ENCODE results near the gene NOL4. TPM values are rescaled to one million over a fixed set of nuclear protein-coding genes. Genes with fewer than 3 reads are reported as not detected.
"Not testable (repeated sequence)": the region's sequence is repeated elsewhere in the genome, so short reads cannot be mapped to it uniquely, and the experiment has no call there.

The NOL4 gene
- total and polyA plus RNA-seq, 2 experiments from 2014 or later: not detected

- no peak overlapping the region for H3K9ac ChIP-seq
- no peaks in the 10 kb centered on the region for H3K27me3 ChIP-seq (replicated peaks; ENCODE audit: insufficient read depth)
- no peak overlapping the region for H3K4me2 ChIP-seq (ENCODE audit: unreplicated experiment)
- H3K9me2 ChIP-seq (ENCODE audit: insufficient read depth): no peaks in the 10 kb centered on the region
- H3K27ac ChIP-seq: no peak overlapping the region
- no peaks in the 10 kb centered on the region for H4K20me1 ChIP-seq (ENCODE audit: insufficient read depth)
- in situ Hi-C loops (cut with MboI): no loop called here
- H3K79me2 ChIP-seq (ENCODE audit: insufficient read depth): no peaks in the 10 kb centered on the region
- TF ChIP-seq EZH2phosphoT487 (IDR thresholded peaks at IDR 0.05; ENCODE audit: insufficient read depth, low read depth): no peak
- no peak for TF ChIP-seq EZH2 (IDR thresholded peaks at IDR 0.05; ENCODE audit: insufficient read depth, poor library complexity, severe bottlenecking)
- no peak overlapping the region for H3K4me3 ChIP-seq
- no peak overlapping the region for H2AFZ ChIP-seq
- no peak for DNase-seq
- WGBS, 2 experiments (ENCODE audit: low coverage in 1 of 2, low lambda C conversion rate in 2 of 2, missing lambda C conversion rate in 2 of 2): 39 to 43% methylated on average over 2 of the region's 2 CpGs
- no peaks in the 10 kb centered on the region for H3K4me1 ChIP-seq (ENCODE audit: insufficient read depth)
- H3F3A ChIP-seq (ENCODE audit: insufficient read depth): no peaks in the 10 kb centered on the region
- no peaks in the 10 kb centered on the region for H3K36me3 ChIP-seq (ENCODE audit: low read depth)
- no peaks in the 10 kb centered on the region for H3K9me3 ChIP-seq (ENCODE audit: low read depth)
Measured at GRCh38 chr18:34251919-34252318, 27.2 kb upstream of the NOL4 start.

GRCh38 chr18:34248727-34249126 is 24.0 kb upstream of the NOL4 start:
- Histone ChIP-seq H3K9me2 (ENCODE audit: insufficient read depth) (no peaks in the 10 kb centered on the region), H3K27ac (no peak overlapping the region), H3F3A (ENCODE audit: insufficient read depth) (no peaks in the 10 kb centered on the region), H3K27me3 (replicated peaks; ENCODE audit: insufficient read depth) (no peaks in the 10 kb centered on the region), H3K79me2 (ENCODE audit: insufficient read depth) (no peaks in the 10 kb centered on the region), H3K9ac (no peak overlapping the region), H4K20me1 (ENCODE audit: insufficient read depth) (no peaks in the 10 kb centered on the region), H3K9me3 (ENCODE audit: low read depth) (no peaks in the 10 kb centered on the region), H3K36me3 (ENCODE audit: low read depth) (no peaks in the 10 kb centered on the region), H3K4me2 (ENCODE audit: unreplicated experiment) (no peak overlapping the region), H3K4me1 (ENCODE audit: insufficient read depth) (no peaks in the 10 kb centered on the region), H2AFZ (no peak overlapping the region), H3K4me3 (no peak overlapping the region)
- 25 to 31% methylated on average over 3 of the region's 3 CpGs for WGBS, 2 experiments (ENCODE audit: low coverage in 1 of 2, low lambda C conversion rate in 2 of 2, missing lambda C conversion rate in 2 of 2)
- DNase-seq: no peak
- no peak for TF ChIP-seq EZH2phosphoT487 (IDR thresholded peaks at IDR 0.05; ENCODE audit: insufficient read depth, low read depth)
- TF ChIP-seq EZH2 (IDR thresholded peaks at IDR 0.05; ENCODE audit: insufficient read depth, poor library complexity, severe bottlenecking): no peak
- in situ Hi-C loops (cut with MboI): no loop called here

GRCh38 chr18:34242739-34243138 is 18.0 kb upstream of the NOL4 start:
- no peaks in the 10 kb centered on the region for H3K79me2 ChIP-seq (ENCODE audit: insufficient read depth)
- DNase-seq: no peak
- TF ChIP-seq EZH2 (IDR thresholded peaks at IDR 0.05; ENCODE audit: insufficient read depth, poor library complexity, severe bottlenecking) (no peak), EZH2phosphoT487 (IDR thresholded peaks at IDR 0.05; ENCODE audit: insufficient read depth, low read depth) (no peak)
- H3K9me2 ChIP-seq (ENCODE audit: insufficient read depth): no peaks in the 10 kb centered on the region
- H3K9ac ChIP-seq: no peak overlapping the region
- H2AFZ ChIP-seq: no peak overlapping the region
- H3K27ac ChIP-seq: no peak overlapping the region
- H3K4me1 ChIP-seq (ENCODE audit: insufficient read depth): no peaks in the 10 kb centered on the region
- in situ Hi-C loops (cut with MboI): no loop called here
- 4 to 9% methylated on average over 2 of the region's 2 CpGs for WGBS, 2 experiments (ENCODE audit: low coverage in 1 of 2, low lambda C conversion rate in 2 of 2, missing lambda C conversion rate in 2 of 2)
- no peaks in the 10 kb centered on the region for H3K9me3 ChIP-seq (ENCODE audit: low read depth)
- H3K4me3 ChIP-seq: no peak overlapping the region
- no peaks in the 10 kb centered on the region for H3K36me3 ChIP-seq (ENCODE audit: low read depth)
- H3K4me2 ChIP-seq (ENCODE audit: unreplicated experiment): no peak overlapping the region
- no peaks in the 10 kb centered on the region for H3F3A ChIP-seq (ENCODE audit: insufficient read depth)
- H4K20me1 ChIP-seq (ENCODE audit: insufficient read depth): no peaks in the 10 kb centered on the region
- no peaks in the 10 kb centered on the region for H3K27me3 ChIP-seq (replicated peaks; ENCODE audit: insufficient read depth)

GRCh38 chr18:34233781-34234388 is 9.2 kb upstream of the NOL4 start:
- H3K9ac ChIP-seq; H3K4me3 ChIP-seq; H4K20me1 ChIP-seq (ENCODE audit: insufficient read depth); H3K9me3 ChIP-seq (ENCODE audit: low read depth); H3F3A ChIP-seq (ENCODE audit: insufficient read depth); H3K79me2 ChIP-seq (ENCODE audit: insufficient read depth); DNase-seq; H3K27ac ChIP-seq; H3K4me2 ChIP-seq (ENCODE audit: unreplicated experiment); in situ Hi-C loops (cut with MboI); H3K4me1 ChIP-seq (ENCODE audit: insufficient read depth); H3K27me3 ChIP-seq (replicated peaks; ENCODE audit: insufficient read depth); H3K9me2 ChIP-seq (ENCODE audit: insufficient read depth); H2AFZ ChIP-seq; H3K36me3 ChIP-seq (ENCODE audit: low read depth): not testable (repeated sequence)
- 78 to 81% methylated on average over 26 to 34 of the region's 39 CpGs for WGBS, 2 experiments (ENCODE audit: low coverage in 1 of 2, low lambda C conversion rate in 2 of 2, missing lambda C conversion rate in 2 of 2)

- Histone ChIP-seq H3K79me2 (ENCODE audit: insufficient read depth) (no peaks in the 10 kb centered on the region), H4K20me1 (ENCODE audit: insufficient read depth) (no peaks in the 10 kb centered on the region), H3K9me3 (ENCODE audit: low read depth) (no peaks in the 10 kb centered on the region), H3K9ac (no peak overlapping the region), H3F3A (ENCODE audit: insufficient read depth) (no peaks in the 10 kb centered on the region), H3K36me3 (ENCODE audit: low read depth) (no peaks in the 10 kb centered on the region), H3K4me1 (ENCODE audit: insufficient read depth) (peaks cover 8% of the 10 kb centered on the region; the same call in 1 of the 2 replicates), H3K9me2 (ENCODE audit: insufficient read depth) (no peaks in the 10 kb centered on the region), H3K4me3 (no peak overlapping the region), H3K27ac (no peak overlapping the region), H3K27me3 (replicated peaks; ENCODE audit: insufficient read depth) (peaks cover 75% of the 10 kb centered on the region), H3K4me2 (ENCODE audit: unreplicated experiment) (no peak overlapping the region), H2AFZ (no peak overlapping the region)
- 1 to 4% methylated on average over 3 of the region's 3 CpGs for WGBS, 2 experiments (ENCODE audit: low coverage in 1 of 2, low lambda C conversion rate in 2 of 2, missing lambda C conversion rate in 2 of 2)
- no peak for DNase-seq
- in situ Hi-C loops (cut with MboI): no loop called here
- TF ChIP-seq EZH2 (IDR thresholded peaks at IDR 0.05; ENCODE audit: insufficient read depth, poor library complexity, severe bottlenecking) (no peak), EZH2phosphoT487 (IDR thresholded peaks at IDR 0.05; ENCODE audit: insufficient read depth, low read depth) (no peak)
Measured at GRCh38 chr18:34225218-34225553, 473 bp upstream of the NOL4 start.
